CD14-positive monocyte (primary cell): ENCODE data around the gene PHACTR3. TPM values are rescaled to one million over a fixed set of nuclear protein-coding genes. Genes with fewer than 3 reads are reported as not detected.
A peak's percentile ranks its signal among the peaks of the same experiment; 100 is the strongest.

ENCODE experiments used
- DNase-seq, 3 donors: peaks; one replicate each; pipeline ENCODE4 v3.0.0-alpha.2; 2011 to 2022
- H2AFZ ChIP-seq: 2 replicates; pipeline ENCODE4 v1.6.0; 2012; ENCODE audit warnings: mild to moderate bottlenecking, low read depth, low read length, inconsistent platforms; ENCODE audit not compliant: insufficient read depth, poor library complexity, severe bottlenecking
- H3K27ac ChIP-seq, 2 donors: 1 replicate in 1 of 2; 2 replicates in 1 of 2; pipeline ENCODE4 v1.5.1; 2012 to 2013; ENCODE audit warnings: low read length in 2 of 2, control low read depth in 1 of 2, inconsistent platforms in 1 of 2, low read depth in 1 of 2, mild to moderate bottlenecking in 1 of 2
- H3K27me3 ChIP-seq, 2 donors: one replicate each; pipeline versions ENCODE4 v1.6.0 to v1.6.1; 2011 to 2013; ENCODE audit warnings: low read length in 2 of 2; ENCODE audit not compliant: control insufficient read depth in 2 of 2, insufficient read depth in 2 of 2
- H3K36me3 ChIP-seq, 2 donors: replicated peaks in 1 of 2; 1 replicate in 1 of 2; 2 replicates in 1 of 2; pipeline versions ENCODE4 v1.5.1 to v1.6.1; 2012 to 2013; ENCODE audit warnings: low read length in 2 of 2, control low read depth in 1 of 2, inconsistent platforms in 1 of 2, mild to moderate bottlenecking in 1 of 2; ENCODE audit not compliant: insufficient read depth in 2 of 2, control insufficient read depth in 1 of 2
- H3K4me1 ChIP-seq, 2 donors: 1 replicate in 1 of 2; 2 replicates in 1 of 2; pipeline versions ENCODE4 v1.5.1 to v1.6.1; 2012 to 2013; ENCODE audit warnings: low read length in 2 of 2, control low read depth in 1 of 2, inconsistent platforms in 1 of 2, mild to moderate bottlenecking in 1 of 2, moderate library complexity in 1 of 2; ENCODE audit not compliant: insufficient read depth in 2 of 2, control insufficient read depth in 1 of 2
- H3K4me2 ChIP-seq: replicated peaks from 2 replicates; pipeline ENCODE3; 2012; ENCODE audit warnings: low read length, moderate library complexity, mild to moderate bottlenecking; ENCODE audit not compliant: poor library complexity, severe bottlenecking; ENCODE audit errors: extremely low read depth
- H3K4me3 ChIP-seq, 3 experiments: fragments of 200-600 bp in 1 of 3; sonication (generic) in 1 of 3; replicated peaks in 1 of 3; 1 replicate in 2 of 3; 2 replicates in 1 of 3; pipeline ENCODE4 v1.5.1; 2011 to 2013; ENCODE audit warnings: low read length in 3 of 3, mild to moderate bottlenecking in 3 of 3, control low read depth in 2 of 3, low read depth in 2 of 3, inconsistent platforms in 1 of 3, moderate library complexity in 1 of 3
- H3K79me2 ChIP-seq: 2 replicates; pipeline ENCODE4 v1.6.0; 2012; ENCODE audit warnings: mild to moderate bottlenecking, control low read depth, inconsistent platforms, low read length, moderate library complexity; ENCODE audit not compliant: insufficient read depth
- H3K9ac ChIP-seq: 2 replicates; pipeline ENCODE4 v1.6.0; 2017; ENCODE audit warnings: low read length, mild to moderate bottlenecking; ENCODE audit not compliant: insufficient read depth, poor library complexity, severe bottlenecking
- H3K9me3 ChIP-seq, 2 donors: replicated peaks in 1 of 2; 1 replicate in 1 of 2; 2 replicates in 1 of 2; pipeline versions ENCODE4 v1.5.1 to v1.6.1; 2012 to 2013; ENCODE audit warnings: low read length in 2 of 2, control low read depth in 1 of 2; ENCODE audit not compliant: control insufficient read depth in 1 of 2, insufficient read depth in 1 of 2
- H4K20me1 ChIP-seq: 2 replicates; pipeline ENCODE4 v1.6.0; 2012; ENCODE audit warnings: mild to moderate bottlenecking, low read length, control low read depth, moderate library complexity; ENCODE audit not compliant: insufficient read depth
- H3K27ac Mint-ChIP-seq, 7 donors: one replicate each; pipeline ENCODE4 v1.8.0; 2020; ENCODE audit warnings: mild to moderate bottlenecking in 7 of 7, mixed read lengths in 7 of 7, moderate library complexity in 6 of 7, inconsistent platforms in 2 of 7
- H3K27me3 Mint-ChIP-seq, 3 donors: one replicate each; pipeline ENCODE4 v1.8.0; 2021 to 2022; ENCODE audit warnings: low read depth in 3 of 3, mild to moderate bottlenecking in 3 of 3, mixed read lengths in 3 of 3, moderate library complexity in 3 of 3, inconsistent platforms in 1 of 3
- H3K36me3 Mint-ChIP-seq, 2 donors: one replicate each; pipeline ENCODE4 v1.8.0; 2020; ENCODE audit warnings: mixed read lengths in 2 of 2, inconsistent platforms in 1 of 2, mild to moderate bottlenecking in 1 of 2
- H3K4me1 Mint-ChIP-seq: one replicate; pipeline ENCODE4 v1.8.0; 2020; ENCODE audit warnings: mild to moderate bottlenecking, mixed read lengths
- H3K4me3 Mint-ChIP-seq, 2 donors: one replicate each; pipeline ENCODE4 v1.8.0; 2020; ENCODE audit warnings: mild to moderate bottlenecking in 2 of 2, mixed read lengths in 2 of 2, moderate library complexity in 1 of 2
- H3K9me3 Mint-ChIP-seq, 7 donors: one replicate each; pipeline ENCODE4 v1.8.0; 2020 to 2022; ENCODE audit warnings: mixed read lengths in 7 of 7, mild to moderate bottlenecking in 6 of 7, moderate library complexity in 6 of 7, inconsistent platforms in 2 of 7
- CTCF ChIP-seq: fragments of 200-600 bp; IDR thresholded peaks from one replicate; pipeline ENCODE4 v1.8.0; 2022; ENCODE audit warnings: antibody characterized with exemption, mild to moderate bottlenecking
- WGBS: methylation state at CpG from one replicate; pipeline ENCODE4 v1.1.5; 2013; ENCODE audit warnings: missing lambda C conversion rate; ENCODE audit not compliant: insufficient coverage; 5-methylcytosine and 5-hydroxymethylcytosine counted together
- intact Hi-C, 2 donors: fragments of 100-400 bp; cut with micrococcal nuclease; formaldehyde crosslinking; loops; one replicate each; pipeline versions ENCODE4 v1.15.0 to v1.15.1; 2023
- polyA plus RNA-seq, 3 donors: library from polyadenylated mRNA; depleted of rRNA in 1 of 3; unstranded in 2 of 3; stranded (reverse) in 1 of 3; fragments of 300-500 nt in 2 of 3; fragments of >200 nt in 1 of 3; fragmentation: Illumina TruSeq in 2 of 3; gene quantifications; 1 replicate in 2 of 3; 2 replicates in 1 of 3; pipeline ENCODE4 v1.2.3, GENCODE V29; 2012 to 2021

PHACTR3 gene
- polyA plus RNA-seq, 3 donors, result 0.11 to 0.17 TPM; not detected in 1

- Histone ChIP-seq H3K27ac (no peak overlapping the region), H3K4me3 (no peak overlapping the region), H3K9ac (no peak overlapping the region), H2AFZ (no peak overlapping the region), H3K4me2 (no peak overlapping the region), H3K27me3 (peaks cover 11 to 53% of the 10 kb centered on the region in 2 donors), H3K9me3 (no peaks in the 10 kb centered on the region), H3K36me3 (no peaks in the 10 kb centered on the region), H3K4me1 (no peaks in the 10 kb centered on the region), H4K20me1 (no peaks in the 10 kb centered on the region), H3K79me2 (no peaks in the 10 kb centered on the region)
- no peak for TF ChIP-seq CTCF
- 4% methylated on average over 82 of the region's 95 CpGs for WGBS
- peak overlapping the region in 1 of 2 donors; percentile 67 for H3K4me3 Mint-ChIP-seq
- peaks cover 50 to 72% (median 62%) of the 10 kb centered on the region in 3 donors for H3K27me3 Mint-ChIP-seq
- DNase-seq, result no peak
- no peak overlapping the region for H3K27ac Mint-ChIP-seq
- intact Hi-C loops, result no loop called here
- peaks cover under 1% of the 10 kb centered on the region for H3K4me1 Mint-ChIP-seq
- H3K36me3 Mint-ChIP-seq, result peaks cover 0 to 3% of the 10 kb centered on the region in 2 donors
- H3K9me3 Mint-ChIP-seq, result peaks cover 0 to 9% (median 2%) of the 10 kb centered on the region in 7 donors
These were observed 27.1 kb upstream of the PHACTR3 start for GRCh38 chr20:59577037-59577808.

GRCh38 chr20:59577809-59578435 is 26.4 kb upstream of the PHACTR3 start:
- no peaks in the 10 kb centered on the region for H3K9me3 ChIP-seq
- peaks cover 0 to 3% of the 10 kb centered on the region in 2 donors for H3K36me3 Mint-ChIP-seq
- no peaks in the 10 kb centered on the region for H4K20me1 ChIP-seq
- no peak for DNase-seq
- H3K27me3 Mint-ChIP-seq, result peaks cover 51 to 76% (median 60%) of the 10 kb centered on the region in 3 donors
- TF ChIP-seq CTCF, result no peak
- 56% methylated on average over 16 of the region's 18 CpGs for WGBS
- no peak overlapping the region for H3K9ac ChIP-seq
- no peaks in the 10 kb centered on the region for H3K79me2 ChIP-seq
- H3K4me1 ChIP-seq, result no peaks in the 10 kb centered on the region
- H3K4me3 ChIP-seq, result no peak overlapping the region
- no peaks in the 10 kb centered on the region for H3K36me3 ChIP-seq
- H3K4me3 Mint-ChIP-seq, result peak overlapping the region in 1 of 2 donors; percentile 72
- H3K27me3 ChIP-seq, result peaks cover 11 to 51% of the 10 kb centered on the region in 2 donors
- peak overlapping the region in 1 of 7 donors; percentile 64 for H3K27ac Mint-ChIP-seq
- no peak overlapping the region for H3K27ac ChIP-seq
- H3K9me3 Mint-ChIP-seq, result peaks cover 0 to 9% (median 2%) of the 10 kb centered on the region in 7 donors
- intact Hi-C loops, result no loop called here
- H3K4me1 Mint-ChIP-seq, result no peaks in the 10 kb centered on the region
- H2AFZ ChIP-seq, result no peak overlapping the region
- H3K4me2 ChIP-seq, result no peak overlapping the region
